ENCODE data around the gene SLC7A1.

Gene SLC7A1

DNA sequence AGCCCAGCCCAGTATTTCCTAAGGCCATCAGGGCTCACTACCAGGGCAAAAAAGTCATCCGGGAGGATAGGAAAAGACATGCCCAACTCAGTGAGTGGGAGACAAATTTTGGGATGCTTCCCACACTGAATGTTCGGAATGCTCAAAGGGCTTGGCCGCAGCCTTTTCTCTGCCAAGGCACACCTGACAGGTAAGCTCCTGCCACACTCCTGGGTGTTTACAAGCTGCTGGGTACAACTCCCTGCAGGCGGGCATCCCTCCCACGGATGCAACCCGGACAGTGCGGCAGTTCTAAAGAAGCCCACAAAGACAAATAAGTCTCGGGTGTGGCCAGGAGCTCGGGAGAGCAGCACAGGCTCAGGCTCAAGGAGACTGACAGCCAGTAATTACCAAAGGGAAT, 28.1 kb downstream of the SLC7A1 start:
- H3K27ac ChIP-seq = peak overlapping the region; percentile 26
- TF ChIP-seq, protein P1, sequence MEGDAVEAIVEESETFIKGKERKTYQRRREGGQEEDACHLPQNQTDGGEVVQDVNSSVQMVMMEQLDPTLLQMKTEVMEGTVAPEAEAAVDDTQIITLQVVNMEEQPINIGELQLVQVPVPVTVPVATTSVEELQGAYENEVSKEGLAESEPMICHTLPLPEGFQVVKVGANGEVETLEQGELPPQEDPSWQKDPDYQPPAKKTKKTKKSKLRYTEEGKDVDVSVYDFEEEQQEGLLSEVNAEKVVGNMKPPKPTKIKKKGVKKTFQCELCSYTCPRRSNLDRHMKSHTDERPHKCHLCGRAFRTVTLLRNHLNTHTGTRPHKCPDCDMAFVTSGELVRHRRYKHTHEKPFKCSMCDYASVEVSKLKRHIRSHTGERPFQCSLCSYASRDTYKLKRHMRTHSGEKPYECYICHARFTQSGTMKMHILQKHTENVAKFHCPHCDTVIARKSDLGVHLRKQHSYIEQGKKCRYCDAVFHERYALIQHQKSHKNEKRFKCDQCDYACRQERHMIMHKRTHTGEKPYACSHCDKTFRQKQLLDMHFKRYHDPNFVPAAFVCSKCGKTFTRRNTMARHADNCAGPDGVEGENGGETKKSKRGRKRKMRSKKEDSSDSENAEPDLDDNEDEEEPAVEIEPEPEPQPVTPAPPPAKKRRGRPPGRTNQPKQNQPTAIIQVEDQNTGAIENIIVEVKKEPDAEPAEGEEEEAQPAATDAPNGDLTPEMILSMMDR (conservative IDR thresholded peaks at IDR 0.05) = no peak
- TF ChIP-seq ZFX (IDR thresholded peaks at IDR 0.05) = no peak

GRCh38 chr13:29566206-29566605, 29.3 kb downstream of the SLC7A1 start:
- no peak overlapping the region for H3K27ac ChIP-seq
- no peak for TF ChIP-seq ZFX (IDR thresholded peaks at IDR 0.05)
- TF ChIP-seq, protein P1 (conservative IDR thresholded peaks at IDR 0.05) = no peak

DNA sequence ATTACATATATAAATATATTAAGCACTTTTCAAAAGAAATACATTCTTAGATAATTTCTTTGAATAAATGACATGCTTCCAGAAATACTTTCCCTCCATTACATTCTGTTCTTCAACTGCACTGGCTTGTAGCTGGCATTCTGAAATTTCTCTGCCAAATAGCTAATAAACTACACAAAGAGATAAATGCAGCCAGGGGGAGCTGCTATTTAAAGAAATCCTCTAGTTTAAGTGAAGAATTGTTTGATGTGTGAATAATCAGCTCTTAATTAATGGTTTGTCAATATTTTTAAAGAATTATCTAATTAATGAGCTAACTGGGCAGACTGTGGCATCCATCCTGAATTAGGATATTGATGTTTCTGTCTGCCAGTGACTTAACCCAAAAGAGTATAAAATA, 30.7 kb downstream of the SLC7A1 start:
- no peak for TF ChIP-seq ZFX (IDR thresholded peaks at IDR 0.05)
- TF ChIP-seq, protein P1 (conservative IDR thresholded peaks at IDR 0.05) = no peak
- no peak overlapping the region for H3K27ac ChIP-seq

- no peak for TF ChIP-seq ZFX (IDR thresholded peaks at IDR 0.05)
- TF ChIP-seq, protein P1 (conservative IDR thresholded peaks at IDR 0.05) = no peak
- H3K27ac ChIP-seq = no peak overlapping the region
These were observed 31.1 kb downstream of the SLC7A1 start for GRCh38 chr13:29564373-29564772.

DNA sequence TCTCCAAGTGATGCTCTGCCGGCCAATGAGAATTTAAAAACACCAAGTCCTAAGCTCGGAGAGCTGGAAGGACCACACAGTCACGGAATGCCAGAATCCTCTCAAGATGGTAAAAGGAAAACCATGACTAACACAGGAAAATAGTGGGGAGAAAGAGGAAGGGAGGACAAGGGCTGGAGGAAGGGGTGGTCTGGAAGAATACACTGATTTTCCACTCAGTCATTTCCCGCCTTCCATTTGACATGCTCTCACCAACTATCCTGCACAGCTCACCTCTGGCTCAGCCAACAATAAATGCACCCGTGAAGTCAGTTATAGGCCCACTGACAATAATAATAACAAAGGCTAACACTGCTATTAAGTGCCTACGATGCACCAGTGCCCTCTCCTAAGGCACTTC, 31.5 kb downstream of the SLC7A1 start:
- no peak overlapping the region for H3K27ac ChIP-seq
- no peak for TF ChIP-seq ZFX (IDR thresholded peaks at IDR 0.05)
- TF ChIP-seq, protein P1 (conservative IDR thresholded peaks at IDR 0.05) = no peak

DNA sequence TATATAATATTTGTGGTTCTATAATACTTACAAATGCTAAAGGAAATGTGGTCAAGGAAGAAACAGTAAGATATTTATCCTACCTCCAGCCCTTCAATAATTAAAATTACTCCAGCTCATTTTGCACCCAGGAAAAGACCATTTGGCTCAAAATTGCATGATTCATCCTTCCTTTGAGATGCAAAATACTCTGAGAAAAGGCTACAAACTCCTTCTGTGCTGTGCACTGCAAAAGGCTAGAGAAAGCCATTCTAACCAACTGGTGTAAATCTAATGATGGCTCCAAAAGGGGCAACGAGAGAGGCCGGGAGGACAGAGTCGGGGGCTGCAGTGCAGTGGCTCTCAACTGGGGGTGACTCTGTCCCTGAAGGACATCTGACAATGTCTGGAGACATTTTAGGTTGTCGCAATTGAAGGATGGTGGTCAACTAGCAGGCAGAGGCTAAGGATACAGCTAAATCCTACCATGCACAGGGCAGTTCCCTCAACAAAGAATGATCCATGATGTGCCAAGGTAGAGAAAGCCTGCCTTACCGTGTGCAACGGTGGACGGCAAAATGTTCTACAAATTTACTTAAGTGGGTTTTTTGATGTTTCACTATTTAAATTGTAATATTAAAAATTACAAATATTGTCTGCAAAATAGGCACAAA, 32.6 kb downstream of the SLC7A1 start:
- no peak overlapping the region for H3K27ac ChIP-seq
- no peak for TF ChIP-seq ZFX (IDR thresholded peaks at IDR 0.05)
- TF ChIP-seq, protein P1 (conservative IDR thresholded peaks at IDR 0.05) = no peak

GRCh38 chr13:29561918-29562317, 33.6 kb downstream of the SLC7A1 start:
- no peak for TF ChIP-seq ZFX (IDR thresholded peaks at IDR 0.05)
- TF ChIP-seq, protein P1 (conservative IDR thresholded peaks at IDR 0.05) = no peak
- no peak overlapping the region for H3K27ac ChIP-seq

All from C4-2B (cell line).